PC-9 (cell line): Measurements from ENCODE around the gene MIER2. TPM values are rescaled to one million over a fixed set of nuclear protein-coding genes. Genes with fewer than 3 reads are reported as not detected.
A peak's percentile ranks its signal among the peaks of the same experiment; 100 is the strongest.
"Not testable (repeated sequence)": the region's sequence is repeated elsewhere in the genome, so short reads cannot be mapped to it uniquely, and the experiment has no call there.

Experiments
- BruUV-seq: library from RNA; stranded (reverse); fragments of 400-500 nt; replicated peaks from 2 replicates; lab custom pipeline; 2021; lab: Mats Ljungman, UMichigan
- CTCF ChIA-PET: fragments of 300-600 bp; sonication (Branson Sonifier 250); formaldehyde crosslinking; loops from one replicate; lab custom pipeline; 2022; ENCODE audit warnings: antibody characterized with exemption; lab: Charles Lee
- POLR2A ChIA-PET: fragments of 300-600 bp; sonication (Branson Sonifier 250); formaldehyde crosslinking; loops from one replicate; lab custom pipeline; 2022; ENCODE audit warnings: antibody characterized with exemption; ENCODE audit not compliant: unreplicated experiment; lab: Charles Lee
- DNase-seq, 2 experiments: peaks; one replicate each; pipeline versions ENCODE4 v3.0.0 to v3.0.0-alpha.2; 2015 to 2022; ENCODE audit warnings: mixed read lengths in 1 of 2
- H2AFZ ChIP-seq: fragments of 200-600 bp; sonication (generic); 2 replicates; pipeline ENCODE4 v1.8.1; 2017; ENCODE audit warnings: antibody characterized with exemption
- H3F3A ChIP-seq: fragments of 200-600 bp; sonication (generic); 2 replicates; pipeline ENCODE4 v1.8.1; 2017; ENCODE audit warnings: antibody characterized with exemption, mild to moderate bottlenecking, low read depth; ENCODE audit not compliant: insufficient read depth
- H3K27ac ChIP-seq: fragments of 200-600 bp; sonication (generic); 2 replicates; pipeline ENCODE4 v1.6.1; 2016; ENCODE audit warnings: mixed run types
- H3K27me3 ChIP-seq: fragments of 200-600 bp; sonication (generic); 2 replicates; pipeline ENCODE4 v1.6.1; 2016; ENCODE audit warnings: low read depth, mixed run types; ENCODE audit not compliant: insufficient read depth
- H3K36me3 ChIP-seq: fragments of 200-600 bp; sonication (generic); 2 replicates; pipeline ENCODE4 v1.6.1; 2016; ENCODE audit warnings: low read depth, mixed run types
- H3K4me1 ChIP-seq: fragments of 200-600 bp; sonication (generic); replicated peaks from 2 replicates; pipeline ENCODE4 v1.6.1; 2016; ENCODE audit warnings: mixed run types; ENCODE audit not compliant: insufficient read depth
- H3K4me2 ChIP-seq: fragments of 200-600 bp; sonication (generic); 2 replicates; pipeline ENCODE4 v1.6.1; 2017; ENCODE audit warnings: mixed run types
- H3K4me3 ChIP-seq: fragments of 200-600 bp; sonication (generic); 2 replicates; pipeline ENCODE4 v1.6.1; 2016; ENCODE audit warnings: mixed run types
- H3K79me2 ChIP-seq: fragments of 200-600 bp; sonication (generic); 2 replicates; pipeline ENCODE4 v1.6.1; 2017; ENCODE audit warnings: low read depth, mixed run types
- H3K9me2 ChIP-seq: fragments of 200-600 bp; sonication (generic); 2 replicates; pipeline ENCODE4 v1.8.1; 2017; ENCODE audit warnings: mild to moderate bottlenecking; ENCODE audit not compliant: insufficient read depth
- H3K9me3 ChIP-seq: fragments of 200-600 bp; sonication (generic); 2 replicates; pipeline ENCODE4 v1.8.1; 2016; ENCODE audit warnings: low read depth; ENCODE audit not compliant: insufficient read depth
- H4K20me1 ChIP-seq: fragments of 200-600 bp; sonication (generic); 2 replicates; pipeline ENCODE4 v1.8.1; 2017; ENCODE audit not compliant: insufficient read depth
- CTCF ChIP-seq: fragments of 200-600 bp; sonication (generic); conservative IDR thresholded peaks from 2 replicates; pipeline ENCODE4 v1.6.1; 2017; ENCODE audit warnings: mixed run types, antibody characterized with exemption, mild to moderate bottlenecking, moderate library complexity
- EZH2 ChIP-seq: fragments of 200-600 bp; sonication (generic); IDR thresholded peaks from 2 replicates; pipeline ENCODE4 v1.8.0; 2017; ENCODE audit warnings: antibody characterized with exemption, low read depth
- intact Hi-C: fragments of 100-400 bp; cut with micrococcal nuclease; formaldehyde crosslinking; loops from one replicate; pipeline ENCODE4 v1.10.0; 2022; ENCODE audit not compliant: unreplicated experiment
- total RNA-seq: library from RNA; stranded (reverse); gene quantifications from 2 replicates; pipeline ENCODE4 v1.2.3, GENCODE V29; 2021

The MIER2 gene
- total RNA-seq, 1 experiment from 2014 or later: 25.2 TPM

GRCh38 chr19:387777-388176, 43.2 kb upstream of the MIER2 start:
- H3F3A ChIP-seq: no peaks in the 10 kb centered on the region
- POLR2A ChIA-PET: no interaction called here
- H3K27ac ChIP-seq: no peak overlapping the region
- no peaks in the 10 kb centered on the region for H3K36me3 ChIP-seq
- DNase-seq: no peak
- no peak overlapping the region for H3K4me2 ChIP-seq
- CTCF ChIA-PET: no interaction called here
- no peak overlapping the region for H3K4me3 ChIP-seq
- TF ChIP-seq EZH2 (no peak), CTCF (no peak)
- H2AFZ ChIP-seq: no peak overlapping the region
- peaks cover 36% of the 10 kb centered on the region for H3K27me3 ChIP-seq
- H4K20me1 ChIP-seq: no peaks in the 10 kb centered on the region
- H3K4me1 ChIP-seq: peaks cover 4% of the 10 kb centered on the region; the same call in 1 of the 2 replicates
- intact Hi-C loops: no loop called here
- no peaks in the 10 kb centered on the region for H3K9me2 ChIP-seq
- BruUV-seq: no TSS peak
- H3K79me2 ChIP-seq: no peaks in the 10 kb centered on the region
- no peaks in the 10 kb centered on the region for H3K9me3 ChIP-seq

- H3F3A ChIP-seq, H3K79me2 ChIP-seq, H3K4me3 ChIP-seq, CTCF ChIA-PET, H3K4me1 ChIP-seq, POLR2A ChIA-PET, H3K36me3 ChIP-seq, H3K4me2 ChIP-seq, H3K9me3 ChIP-seq, H3K9me2 ChIP-seq, H2AFZ ChIP-seq, intact Hi-C loops, H3K27ac ChIP-seq, H4K20me1 ChIP-seq: not testable (repeated sequence)
- DNase-seq: peak in 1 of 2 experiments; percentile 30
- H3K27me3 ChIP-seq: peaks cover 35% of the 10 kb centered on the region
- BruUV-seq: TSS peak; percentile 75
Observed at GRCh38 chr19:386632-387301, 42.2 kb upstream of the MIER2 start.

DNA sequence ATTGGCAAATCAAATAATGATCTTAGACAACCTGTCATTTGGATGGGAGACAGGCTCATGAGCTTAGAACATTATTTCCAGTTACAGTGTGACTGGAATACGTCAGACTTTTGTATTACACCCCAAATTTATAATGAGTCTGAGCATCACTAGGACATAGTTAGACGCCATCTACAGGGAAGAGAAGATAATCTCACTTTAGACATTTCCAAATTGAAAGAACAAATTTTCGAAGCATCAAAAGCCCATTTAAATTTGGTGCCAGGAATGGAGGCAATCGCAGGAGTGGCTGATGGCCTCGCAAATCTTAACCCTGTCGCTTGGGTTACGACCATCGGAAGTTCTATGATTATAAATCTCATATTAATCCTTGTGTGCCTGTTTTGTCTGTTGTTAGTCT, 41.6 kb upstream of the MIER2 start:
- BruUV-seq: not testable (repeated sequence)

GRCh38 chr19:384799-385169, 40.2 kb upstream of the MIER2 start:
- CTCF ChIA-PET: no interaction called here
- H3K79me2 ChIP-seq: no peaks in the 10 kb centered on the region
- no TSS peak for BruUV-seq

More for the DNA sequence above, 41.6 kb upstream of the MIER2 start:
- H4K20me1 ChIP-seq, H3K4me2 ChIP-seq, intact Hi-C loops, H3K4me3 ChIP-seq, H3K9me3 ChIP-seq, DNase-seq, H3K27ac ChIP-seq, CTCF ChIA-PET, H3F3A ChIP-seq, H2AFZ ChIP-seq, POLR2A ChIA-PET, H3K36me3 ChIP-seq, H3K9me2 ChIP-seq, H3K4me1 ChIP-seq, H3K79me2 ChIP-seq: not testable (repeated sequence)
- H3K27me3 ChIP-seq: peaks cover 29% of the 10 kb centered on the region

More at GRCh38 chr19:384799-385169, 40.2 kb upstream of the MIER2 start:
- no peaks in the 10 kb centered on the region for H3K9me2 ChIP-seq
- TF ChIP-seq CTCF (no peak), EZH2 (no peak)
- H3K27ac ChIP-seq: no peak overlapping the region
- H3K4me2 ChIP-seq: no peak overlapping the region
- no peaks in the 10 kb centered on the region for H4K20me1 ChIP-seq
- POLR2A ChIA-PET: no interaction called here
- no peak overlapping the region for H2AFZ ChIP-seq
- peaks cover 6% of the 10 kb centered on the region; the same call in 1 of the 2 replicates for H3K4me1 ChIP-seq
- H3K9me3 ChIP-seq: no peaks in the 10 kb centered on the region
- H3F3A ChIP-seq: no peaks in the 10 kb centered on the region
- peaks cover 22% of the 10 kb centered on the region for H3K27me3 ChIP-seq
- H3K4me3 ChIP-seq: no peak overlapping the region
- H3K36me3 ChIP-seq: no peaks in the 10 kb centered on the region
- DNase-seq: no peak
- intact Hi-C loops: no loop called here
